IMR-90 (cell line): ENCODE data around the gene TXLNA. TPM values are rescaled to one million over a fixed set of nuclear protein-coding genes. Genes with fewer than 3 reads are reported as not detected.

Source experiments
- ATAC-seq: fragments of 200-7000 bp; cut with Tn5 transposase; 2 replicates; pipeline ENCODE4 v1.9.1; 2020; ENCODE audit warnings: low read depth, mild to moderate bottlenecking, moderate library complexity
- BruUV-seq: library from RNA; stranded (reverse); fragments of 400-500 nt; replicated peaks from 2 replicates; lab custom pipeline; 2021; lab: Mats Ljungman, UMichigan
- CTCF ChIA-PET: fragments of 300-600 bp; formaldehyde crosslinking; extraction: SDS; loops from one replicate; lab custom pipeline; 2021; ENCODE audit warnings: antibody characterized with exemption; lab: Yijun Ruan, JAX
- POLR2A ChIA-PET: fragments of 300-600 bp; sonication (Branson Sonifier 250); formaldehyde crosslinking; loops from one replicate; lab custom pipeline; 2022; ENCODE audit warnings: antibody characterized with exemption; ENCODE audit not compliant: unreplicated experiment; lab: Charles Lee
- DNase-seq: peaks from one replicate; pipeline ENCODE4 v3.0.0; 2013
- H2AFZ ChIP-seq: replicated peaks from 2 replicates; pipeline ENCODE3; 2013; ENCODE audit warnings: low read length, mild to moderate bottlenecking; ENCODE audit not compliant: poor library complexity
- H2AK5ac ChIP-seq: 2 replicates; pipeline ENCODE4 v1.6.1; 2013; ENCODE audit warnings: low read depth, low read length, inconsistent platforms
- H2AK9ac ChIP-seq: replicated peaks from 2 replicates; pipeline ENCODE3; 2013; ENCODE audit warnings: mild to moderate bottlenecking, low read depth, low read length, moderate library complexity; ENCODE audit not compliant: poor library complexity
- H2BK120ac ChIP-seq: 2 replicates; pipeline ENCODE4 v1.6.1; 2013; ENCODE audit warnings: low read depth, low read length, inconsistent platforms
- H2BK15ac ChIP-seq: 3 replicates; pipeline ENCODE4 v1.6.1; 2013; ENCODE audit warnings: low read depth, low read length, inconsistent platforms
- H2BK20ac ChIP-seq: 2 replicates; pipeline ENCODE4 v1.6.1; 2013; ENCODE audit warnings: low read depth, mild to moderate bottlenecking, inconsistent platforms, low read length, moderate library complexity
- H2BK5ac ChIP-seq: 2 replicates; pipeline ENCODE4 v1.6.1; 2013; ENCODE audit warnings: mild to moderate bottlenecking, low read depth, low read length, inconsistent platforms; ENCODE audit not compliant: poor library complexity, severe bottlenecking
- H3K14ac ChIP-seq: replicated peaks from 2 replicates; pipeline ENCODE4 v1.6.1; 2013; ENCODE audit warnings: low read depth, low read length, inconsistent platforms
- H3K18ac ChIP-seq: 2 replicates; pipeline ENCODE4 v1.6.1; 2013; ENCODE audit warnings: low read depth, low read length, control low read depth
- H3K23ac ChIP-seq: 2 replicates; pipeline ENCODE4 v1.6.1; 2013; ENCODE audit warnings: low read depth, low read length, inconsistent platforms
- H3K27ac ChIP-seq: 2 replicates; pipeline ENCODE4 v1.5.1; 2013; ENCODE audit warnings: mild to moderate bottlenecking, control low read depth, low read length; ENCODE audit not compliant: insufficient read depth
- H3K27me3 ChIP-seq: 2 replicates; pipeline ENCODE4 v1.6.1; 2013; ENCODE audit warnings: low read length; ENCODE audit not compliant: control insufficient read depth, insufficient read depth
- H3K36me3 ChIP-seq: 2 replicates; pipeline ENCODE4 v1.6.1; 2013; ENCODE audit warnings: low read length, mixed read lengths; ENCODE audit not compliant: control insufficient read depth, insufficient read depth
- H3K4ac ChIP-seq: 2 replicates; pipeline ENCODE4 v1.6.1; 2013; ENCODE audit warnings: low read depth, low read length, inconsistent platforms
- H3K4me1 ChIP-seq: 2 replicates; pipeline ENCODE4 v1.6.1; 2013; ENCODE audit warnings: low read length, mixed read lengths; ENCODE audit not compliant: control insufficient read depth, insufficient read depth
- H3K4me2 ChIP-seq: 2 replicates; pipeline ENCODE4 v1.6.1; 2013; ENCODE audit warnings: low read depth, mild to moderate bottlenecking, control low read depth, low read length, moderate library complexity
- H3K4me3 ChIP-seq: 2 replicates; pipeline ENCODE4 v1.5.1; 2013; ENCODE audit warnings: low read depth, mild to moderate bottlenecking, control low read depth, low read length, moderate library complexity; ENCODE audit not compliant: insufficient read depth
- H3K56ac ChIP-seq: 2 replicates; pipeline ENCODE4 v1.6.1; 2013; ENCODE audit warnings: low read length, inconsistent platforms; ENCODE audit not compliant: insufficient read depth; ENCODE audit errors: extremely low read depth
- H3K79me1 ChIP-seq, 2 experiments: 2 replicates each; pipeline ENCODE4 v1.6.1; 2013; ENCODE audit warnings: low read length in 2 of 2, inconsistent platforms in 1 of 2, low read depth in 1 of 2
- H3K9ac ChIP-seq: 2 replicates; pipeline ENCODE4 v1.6.1; 2013; ENCODE audit warnings: low read depth, low read length, control low read depth
- H3K9me1 ChIP-seq: 2 replicates; pipeline ENCODE4 v1.6.1; 2013; ENCODE audit warnings: low read length, inconsistent platforms; ENCODE audit not compliant: insufficient read depth
- H3K9me3 ChIP-seq: 2 replicates; pipeline ENCODE4 v1.6.1; 2013; ENCODE audit warnings: low read length; ENCODE audit not compliant: control insufficient read depth, insufficient read depth
- H4K20me1 ChIP-seq: 2 replicates; pipeline ENCODE4 v1.6.1; 2013; ENCODE audit warnings: low read length, inconsistent platforms; ENCODE audit not compliant: insufficient read depth
- H4K5ac ChIP-seq: 2 replicates; pipeline ENCODE4 v1.6.1; 2013; ENCODE audit warnings: mild to moderate bottlenecking, low read depth, low read length, control low read depth
- H4K8ac ChIP-seq, 2 experiments: 2 replicates each; pipeline ENCODE4 v1.6.1; 2013; ENCODE audit warnings: low read depth in 2 of 2, low read length in 2 of 2, control low read depth in 1 of 2, inconsistent platforms in 1 of 2
- H4K91ac ChIP-seq: 2 replicates; pipeline ENCODE4 v1.6.1; 2013; ENCODE audit warnings: low read depth, low read length, inconsistent platforms; ENCODE audit not compliant: insufficient read depth
- BHLHE40 ChIP-seq: fragments of 150-350 bp; IDR thresholded peaks from 2 replicates; pipeline ENCODE4 v1.6.1; 2016; ENCODE audit warnings: mild to moderate bottlenecking, low read depth, low read length
- CEBPB ChIP-seq: IDR thresholded peaks from 2 replicates; pipeline ENCODE4 v1.6.1; 2012; ENCODE audit warnings: low read depth, low read length, improper control_type of control experiment
- CHD1 ChIP-seq: IDR thresholded peaks from 2 replicates; pipeline ENCODE4 v1.6.1; 2012; ENCODE audit warnings: low read depth, low read length, improper control_type of control experiment
- CTCF ChIP-seq: conservative IDR thresholded peaks from 2 replicates; pipeline ENCODE4 v1.5.1; 2012; ENCODE audit warnings: mild to moderate bottlenecking, low read depth, low read length, improper control_type of control experiment
- ELK1 ChIP-seq: fragments of 150-350 bp; IDR thresholded peaks from 2 replicates; pipeline ENCODE4 v1.6.1; 2016; ENCODE audit warnings: low read depth, mild to moderate bottlenecking, low read length, moderate library complexity, borderline replicate concordance
- FOS ChIP-seq: fragments of 150-350 bp; IDR thresholded peaks from 2 replicates; pipeline ENCODE4 v1.6.1; 2016; ENCODE audit warnings: low read depth, low read length
- MAFK ChIP-seq: IDR thresholded peaks from 2 replicates; pipeline ENCODE4 v1.6.1; 2012; ENCODE audit warnings: low read depth, low read length, improper control_type of control experiment
- MAZ ChIP-seq: IDR thresholded peaks from 2 replicates; pipeline ENCODE4 v1.6.1; 2012; ENCODE audit warnings: low read depth, mild to moderate bottlenecking, low read length, improper control_type of control experiment, moderate library complexity, borderline replicate concordance
- MXI1 ChIP-seq: IDR thresholded peaks from 2 replicates; pipeline ENCODE4 v1.6.1; 2012; ENCODE audit warnings: low read depth, mild to moderate bottlenecking, low read length, moderate library complexity, borderline replicate concordance
- NFE2L2 ChIP-seq: fragments of 150-350 bp; IDR thresholded peaks from 2 replicates; pipeline ENCODE4 v1.6.1; 2016; ENCODE audit warnings: low read depth, mild to moderate bottlenecking, low read length
- POLR2A ChIP-seq: IDR thresholded peaks from 2 replicates; pipeline ENCODE4 v1.6.1; 2012; ENCODE audit warnings: mild to moderate bottlenecking, low read depth, low read length
- RAD21 ChIP-seq: IDR thresholded peaks from 2 replicates; pipeline ENCODE4 v1.6.1; 2012; ENCODE audit warnings: low read length, improper control_type of control experiment
- RCOR1 ChIP-seq: IDR thresholded peaks from 2 replicates; pipeline ENCODE4 v1.6.1; 2012; ENCODE audit warnings: mild to moderate bottlenecking, low read length, improper control_type of control experiment; ENCODE audit not compliant: insufficient replicate concordance
- RFX5 ChIP-seq: IDR thresholded peaks from 2 replicates; pipeline ENCODE4 v1.8.0; 2012; ENCODE audit warnings: low read depth, mild to moderate bottlenecking, low read length, moderate library complexity
- SMC3 ChIP-seq: fragments of 150-350 bp; IDR thresholded peaks from 2 replicates; pipeline ENCODE4 v1.6.1; 2016; ENCODE audit warnings: low read depth, mild to moderate bottlenecking, antibody characterized with exemption, low read length, moderate library complexity
- USF2 ChIP-seq: fragments of 150-350 bp; IDR thresholded peaks from 2 replicates; pipeline ENCODE4 v1.6.1; 2017; ENCODE audit warnings: mild to moderate bottlenecking, antibody characterized with exemption, low read length, low read depth
- WGBS, 2 experiments: methylation state at CpG; one replicate each; pipeline versions ENCODE4 v1.1.5 to v1.1.7; 2013; ENCODE audit warnings: missing lambda C conversion rate in 2 of 2; ENCODE audit not compliant: insufficient read length in 1 of 2; ENCODE audit errors: extremely low coverage in 2 of 2; 5-methylcytosine and 5-hydroxymethylcytosine counted together
- dilution Hi-C: fragments of 300-500 bp; cut with HindIII; formaldehyde crosslinking; loops from one replicate; pipeline ENCODE4 v1.14.3; 2018; ENCODE audit warnings: low sequenced_read_pairs; ENCODE audit not compliant: unreplicated experiment
- in situ Hi-C: fragments of 300-500 bp; cut with MboI; formaldehyde crosslinking; loops from 3 replicates; pipeline ENCODE4 v1.14.3; 2019; ENCODE audit warnings: low sequenced_read_pairs, inconsistent platforms, mixed read lengths
- intact Hi-C: fragments of 100-400 bp; cut with micrococcal nuclease; formaldehyde crosslinking; loops from 2 replicates; pipeline ENCODE4 v1.10.0; 2022
- polyA plus RNA-seq, 3 experiments: library from polyadenylated mRNA; depleted of rRNA; stranded (reverse); fragments of >200 nt; gene quantifications; 2 replicates each; pipeline ENCODE4 v1.2.3, GENCODE V29; 2012; ENCODE audit warnings: low replicate concordance in 1 of 3
- total RNA-seq: library from RNA; depleted of rRNA; stranded (reverse); fragments of >200 nt; gene quantifications from 2 replicates; pipeline ENCODE4 v1.2.3, GENCODE V29; 2012

Gene TXLNA
- total and polyA plus RNA-seq, 2 of the 4 experiments (the other 2 are of a cell fraction): 47.6 to 102 TPM

GRCh38 chr1:32239790-32240139, 60.3 kb downstream of the TXLNA start:
- no peak overlapping the region for H3K23ac ChIP-seq
- intact Hi-C loops: loop anchor here (5.0 kb wide), 2 partner anchors 73 to 93 kb away; no protein-coding TSS in a partner anchor
- peak overlapping the region; percentile 92 for H2AK9ac ChIP-seq
- dilution Hi-C loops: no loop called here
- no peak overlapping the region for H3K4me3 ChIP-seq
- H3K79me1 ChIP-seq: peaks cover 0 to 31% of the 10 kb centered on the region in 2 experiments; a peak in 2 of 4 replicates
- H3K9me3 ChIP-seq: no peaks in the 10 kb centered on the region
- peaks cover 15% of the 10 kb centered on the region for H3K9me1 ChIP-seq
- H2BK120ac ChIP-seq: peak overlapping the region; percentile 68
- peak overlapping the region; percentile 16 to 78; a peak in 2 of 4 replicates for H4K8ac ChIP-seq
- no TSS peak for BruUV-seq
- TF ChIP-seq SMC3: no peak
- TF ChIP-seq POLR2A: no peak
- no peak for TF ChIP-seq ELK1
- TF ChIP-seq FOS: no peak
- no peak for TF ChIP-seq MXI1
- TF ChIP-seq MAFK: no peak
- no peak for TF ChIP-seq CEBPB
- no peak for TF ChIP-seq USF2
- no peak for TF ChIP-seq BHLHE40
- TF ChIP-seq RFX5: no peak
- TF ChIP-seq CTCF: no peak
- no peak for TF ChIP-seq RCOR1
- no peak for TF ChIP-seq CHD1
- TF ChIP-seq RAD21: no peak
- no peak for TF ChIP-seq MAZ
- no peak for TF ChIP-seq NFE2L2
- H2AFZ ChIP-seq: peak overlapping the region; percentile 89
- ATAC-seq: no peak
- H2BK5ac ChIP-seq: no peak overlapping the region
- H3K27me3 ChIP-seq: no peaks in the 10 kb centered on the region
- peak overlapping the region; percentile 51; the same call in 1 of the 2 replicates for H2AK5ac ChIP-seq
- ChIA-PET POLR2A (no interaction called here), CTCF (interaction anchor here (1.1 to 1.7 kb wide), 2 partner anchors 9 to 24 kb away, joined by 5 to 6 read pairs; no protein-coding TSS in a partner anchor)
- H3K4ac ChIP-seq: peak overlapping the region; percentile 86
- no peak for DNase-seq
- in situ Hi-C loops: no loop called here
- peak overlapping the region; percentile 55; the same call in 1 of the 2 replicates for H2BK20ac ChIP-seq
- peaks cover 16% of the 10 kb centered on the region for H3K4me1 ChIP-seq
- H2BK15ac ChIP-seq: no peak overlapping the region
- H4K91ac ChIP-seq: peak overlapping the region; percentile 69
- no peak overlapping the region for H3K9ac ChIP-seq
- 60% methylated on average over 13 of the region's 20 CpGs; no CpG with 5 or more reads in 1 of the 2 experiments for WGBS, 2 experiments
- no peak overlapping the region for H3K56ac ChIP-seq
- no peaks in the 10 kb centered on the region for H4K20me1 ChIP-seq
- H4K5ac ChIP-seq: no peak overlapping the region
- peak overlapping the region; percentile 86; the same call in 1 of the 2 replicates for H3K4me2 ChIP-seq
- no peak overlapping the region for H3K14ac ChIP-seq
- no peak overlapping the region for H3K18ac ChIP-seq
- H3K36me3 ChIP-seq: peaks cover under 1% of the 10 kb centered on the region; the same call in 1 of the 2 replicates
- no peak overlapping the region for H3K27ac ChIP-seq
